Right forelimb (tissue), 1 donor: ENCODE results near the gene SLC22A5.
"Not testable (repeated sequence)": the region's sequence is repeated elsewhere in the genome, so short reads cannot be mapped to it uniquely, and the experiment has no call there.

ENCODE experiments used
- DNase-seq: peaks from one replicate; pipeline ENCODE4 v3.0.0-alpha.2; 2018

SLC22A5 gene

DNA sequence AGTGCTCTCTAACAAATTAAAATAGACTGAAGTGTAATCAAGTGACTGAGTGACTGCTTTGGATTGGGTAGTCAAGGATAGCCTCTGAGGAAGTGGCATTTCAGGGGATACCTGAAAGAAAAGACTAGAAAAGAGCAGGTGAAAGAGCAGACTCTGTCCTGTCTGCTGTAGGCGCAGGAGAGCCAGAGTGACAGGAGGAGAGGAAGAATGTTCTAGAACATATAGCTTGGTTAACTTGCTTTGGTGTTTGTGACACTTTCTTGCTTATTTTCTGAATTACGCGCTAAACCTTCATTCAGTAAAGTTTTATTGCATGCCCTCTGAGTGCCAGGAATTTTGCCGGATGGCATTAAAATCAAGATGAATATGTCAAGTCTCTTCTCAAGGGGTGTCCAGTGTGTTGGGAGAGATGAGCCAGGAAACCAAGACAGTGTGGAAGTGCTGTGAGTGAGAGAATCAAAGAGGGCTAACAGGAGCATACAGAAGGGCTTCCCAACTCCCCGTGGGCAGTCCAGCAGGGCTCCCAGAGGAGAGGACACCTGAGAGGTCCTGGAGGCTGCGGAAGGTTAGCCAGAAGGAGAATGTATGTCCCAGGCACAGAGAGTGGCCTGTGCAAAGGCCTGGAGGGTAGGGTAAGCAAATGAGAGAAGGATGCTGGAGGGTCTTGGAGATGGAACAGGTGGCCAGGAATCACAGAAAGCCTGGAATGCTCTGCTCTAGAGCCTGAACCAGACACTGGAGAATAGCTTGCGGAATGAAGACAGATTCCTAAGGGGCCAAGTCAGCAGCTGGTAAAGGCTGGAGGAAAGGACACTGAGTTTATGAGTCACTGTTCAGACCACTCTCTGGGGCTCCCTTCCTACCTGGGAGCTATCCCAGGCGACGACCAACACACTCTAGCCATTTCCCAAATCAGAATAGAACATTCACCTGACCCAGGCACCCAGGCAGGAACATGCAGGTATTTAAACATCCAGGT, 59.3 kb downstream of the SLC22A5 start:
- DNase-seq = no peak

DNA sequence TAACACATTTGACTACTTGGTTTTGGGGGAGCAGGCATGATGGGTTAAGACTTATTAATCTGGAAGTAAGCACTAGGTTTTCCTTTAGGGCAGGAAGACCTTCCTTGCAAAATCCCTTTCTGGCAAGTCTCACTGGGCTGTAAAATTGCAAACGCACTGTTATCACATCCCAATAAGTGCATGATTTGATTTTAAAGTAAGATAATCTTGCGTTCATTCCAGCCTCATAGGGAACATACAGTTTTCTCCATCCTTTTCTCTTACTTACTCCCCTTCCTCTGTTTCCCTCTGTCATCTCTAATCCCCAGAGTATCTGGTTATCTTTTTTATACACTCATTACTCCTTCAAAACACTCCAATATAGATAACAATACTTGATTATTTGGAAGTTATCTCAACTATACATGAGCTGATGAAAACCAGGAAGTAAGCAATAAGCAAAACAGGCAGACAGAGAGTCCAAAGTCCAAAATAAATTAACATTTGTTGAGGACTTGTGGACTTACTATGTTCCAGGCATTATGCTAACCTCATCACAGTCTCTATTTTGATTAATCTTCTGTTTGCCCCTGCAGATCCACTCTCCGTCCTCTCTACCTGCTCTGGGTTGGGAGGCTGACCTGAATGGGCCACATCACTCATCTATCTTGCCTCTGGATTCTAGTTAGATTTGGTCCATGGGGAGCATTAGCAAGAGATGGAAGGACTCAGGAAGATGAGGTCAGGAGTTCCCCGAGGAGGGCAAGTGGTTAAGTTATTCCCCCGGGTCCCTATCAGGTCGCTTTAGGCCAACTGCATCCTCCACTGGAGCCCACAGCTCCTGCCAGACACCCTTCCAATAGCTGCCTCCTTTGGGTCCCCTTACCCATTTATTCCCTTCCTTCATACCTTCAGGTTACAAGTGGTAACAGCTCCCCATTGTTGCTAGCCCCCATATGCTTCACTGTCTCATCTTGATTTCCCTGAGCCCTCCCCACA, 60.2 kb downstream of the SLC22A5 start:
- no peak for DNase-seq

DNA sequence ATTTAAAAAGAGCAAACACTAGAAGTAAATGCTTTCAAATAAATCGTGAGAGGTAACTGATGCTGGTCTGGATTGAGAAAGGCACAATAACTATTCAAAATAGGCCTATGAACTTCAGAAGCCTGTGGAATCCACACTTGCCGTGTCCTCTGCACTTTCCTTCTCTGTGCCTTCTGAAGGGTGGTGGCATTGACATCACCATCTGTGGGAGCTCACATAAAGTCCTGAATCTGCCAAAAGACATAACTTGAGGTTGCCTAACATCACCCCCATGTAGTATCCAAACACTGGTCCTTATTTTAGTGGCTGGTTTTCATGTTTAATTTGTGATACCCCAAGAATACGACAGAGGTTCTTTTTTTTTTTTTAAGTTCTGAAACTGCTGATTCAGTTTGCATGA, 61.2 kb downstream of the SLC22A5 start:
- no peak for DNase-seq

DNA sequence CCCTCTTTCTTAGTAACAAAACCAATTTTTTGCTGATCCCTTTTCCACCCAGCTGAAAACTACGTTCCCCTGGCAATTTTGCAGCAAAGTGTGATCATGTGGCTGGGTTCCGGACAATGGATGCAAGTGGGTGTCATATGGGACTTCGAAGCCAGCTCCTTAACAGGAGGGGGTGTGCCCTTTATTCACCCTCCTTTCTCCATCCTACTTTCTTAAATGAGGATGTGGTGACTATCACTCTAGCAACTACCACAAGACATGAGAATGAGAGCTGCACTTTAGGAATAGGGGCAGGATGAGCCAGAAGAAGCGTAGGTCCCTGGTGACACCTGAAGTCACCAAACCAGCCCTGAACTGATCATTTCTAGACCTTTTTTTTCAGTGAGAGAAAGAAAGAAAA, 62.1 kb downstream of the SLC22A5 start:
- DNase-seq = no peak

DNA sequence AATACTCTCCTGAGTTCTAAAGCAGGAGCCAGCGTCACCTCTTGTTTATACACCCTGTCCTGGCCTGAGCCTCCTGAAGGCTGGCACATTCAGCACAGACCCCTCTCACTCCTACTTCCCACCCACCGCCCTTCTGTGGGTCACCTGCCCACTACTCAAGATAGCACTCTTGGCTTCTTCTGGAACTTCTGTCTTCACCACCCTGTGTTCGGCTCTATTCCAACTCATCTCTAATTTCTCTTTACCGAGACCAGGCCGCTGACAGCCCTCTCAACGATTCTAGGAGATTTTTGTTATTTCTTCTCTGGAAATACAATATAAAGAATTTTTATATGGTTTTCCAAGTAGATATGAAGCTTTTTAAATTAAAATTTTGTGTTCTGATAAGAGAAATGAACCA, 63.6 kb downstream of the SLC22A5 start:
- no peak for DNase-seq

DNA sequence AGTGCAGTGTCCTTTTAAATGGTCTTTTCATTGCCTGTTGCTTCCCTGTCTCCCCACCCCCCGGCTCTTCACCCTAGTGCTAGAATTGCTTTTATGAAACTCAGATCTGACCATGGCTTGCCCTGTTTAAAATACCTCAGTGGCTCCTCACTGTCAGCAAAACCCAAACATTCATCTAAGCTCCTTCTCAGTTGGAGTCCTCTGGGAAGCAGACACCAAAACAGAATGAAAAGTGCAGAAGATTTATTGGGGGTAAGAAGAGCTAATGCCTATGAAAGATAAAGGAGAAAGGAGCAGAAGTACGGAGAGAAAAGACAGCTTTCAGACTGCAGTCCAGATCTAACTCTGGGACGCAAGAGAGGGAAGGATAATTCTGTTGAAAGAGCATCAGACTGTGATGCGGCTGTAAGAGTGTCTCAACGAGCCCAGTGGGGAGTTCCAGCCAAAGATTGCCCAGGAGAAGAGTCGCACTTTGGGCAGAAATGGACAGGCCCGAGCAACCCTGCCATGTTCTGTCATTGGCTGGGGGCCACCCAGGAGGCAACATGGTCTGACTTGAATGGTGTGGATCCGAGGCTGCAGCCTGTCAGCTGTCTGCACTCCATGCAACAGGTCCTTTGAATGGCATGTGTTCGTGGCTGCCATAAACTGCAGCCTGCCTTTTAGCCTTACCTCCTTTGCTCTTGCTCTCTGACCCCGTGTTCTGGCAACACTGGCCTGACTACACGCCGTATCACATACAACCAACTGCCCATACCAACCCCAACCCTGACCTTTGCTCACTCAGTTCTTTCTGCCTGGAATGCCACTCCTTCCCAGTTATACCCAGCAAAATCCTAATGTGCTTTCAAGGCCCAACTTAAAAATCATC, 65.1 kb downstream of the SLC22A5 start:
- no peak for DNase-seq

DNA sequence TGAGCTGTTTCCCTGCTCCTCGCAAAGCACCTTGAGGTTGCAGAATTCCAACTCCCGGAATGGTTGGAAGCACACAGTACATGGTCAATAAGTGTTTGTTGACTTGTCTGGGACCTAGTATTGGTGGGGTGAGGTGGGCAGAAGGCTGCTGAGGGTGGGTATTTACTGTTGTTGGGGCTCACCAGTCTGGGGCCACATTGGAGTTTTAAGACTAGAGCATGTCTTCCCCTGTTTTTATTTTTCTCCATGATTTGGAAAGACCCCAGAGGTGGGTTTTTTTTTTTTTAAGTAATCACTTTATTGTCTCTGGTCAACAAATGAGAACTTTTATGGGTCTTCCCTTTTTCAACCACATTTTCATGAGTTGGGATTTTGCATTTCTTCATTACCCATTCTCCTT, 65.9 kb downstream of the SLC22A5 start:
- no peak for DNase-seq

DNA sequence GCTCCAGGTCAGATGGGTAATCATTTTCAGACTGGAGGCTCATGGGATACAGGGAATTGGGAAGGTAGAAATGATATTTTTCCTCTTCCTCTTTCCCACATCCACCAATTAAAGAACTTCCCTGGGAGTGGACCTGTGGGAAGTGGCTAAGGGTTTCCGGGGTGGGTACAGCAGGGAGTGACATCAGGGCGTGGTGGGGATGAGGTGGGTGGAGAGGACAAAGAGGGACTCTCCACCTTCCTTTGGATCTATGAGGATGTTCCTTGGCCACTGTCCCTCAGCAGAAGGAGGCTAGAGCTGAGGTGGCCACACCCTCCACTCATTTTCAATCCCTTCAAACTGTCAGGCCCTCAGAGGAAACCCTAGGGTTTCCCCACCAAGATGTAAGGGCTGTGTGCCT, 66.4 kb downstream of the SLC22A5 start:
- DNase-seq = no peak

DNA sequence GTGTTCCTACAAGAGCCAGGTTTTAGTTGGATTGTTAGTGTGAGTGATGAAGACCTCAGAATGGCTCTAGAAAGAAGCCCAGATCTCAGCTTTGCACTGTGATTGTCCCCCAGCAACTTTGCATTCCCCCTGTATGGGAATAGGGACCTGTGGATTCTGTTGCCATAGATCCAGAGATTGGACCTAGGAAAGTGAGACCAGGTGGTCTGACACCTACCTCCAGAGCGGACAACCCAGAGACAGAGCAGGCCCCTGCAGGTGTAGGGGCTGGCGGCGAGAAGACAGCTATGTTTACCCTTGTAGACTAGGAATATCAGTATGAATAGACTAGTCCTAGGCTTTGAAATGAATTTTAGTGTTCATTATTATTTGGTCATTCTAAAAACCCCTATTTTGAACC, 67.4 kb downstream of the SLC22A5 start:
- no peak for DNase-seq

DNA sequence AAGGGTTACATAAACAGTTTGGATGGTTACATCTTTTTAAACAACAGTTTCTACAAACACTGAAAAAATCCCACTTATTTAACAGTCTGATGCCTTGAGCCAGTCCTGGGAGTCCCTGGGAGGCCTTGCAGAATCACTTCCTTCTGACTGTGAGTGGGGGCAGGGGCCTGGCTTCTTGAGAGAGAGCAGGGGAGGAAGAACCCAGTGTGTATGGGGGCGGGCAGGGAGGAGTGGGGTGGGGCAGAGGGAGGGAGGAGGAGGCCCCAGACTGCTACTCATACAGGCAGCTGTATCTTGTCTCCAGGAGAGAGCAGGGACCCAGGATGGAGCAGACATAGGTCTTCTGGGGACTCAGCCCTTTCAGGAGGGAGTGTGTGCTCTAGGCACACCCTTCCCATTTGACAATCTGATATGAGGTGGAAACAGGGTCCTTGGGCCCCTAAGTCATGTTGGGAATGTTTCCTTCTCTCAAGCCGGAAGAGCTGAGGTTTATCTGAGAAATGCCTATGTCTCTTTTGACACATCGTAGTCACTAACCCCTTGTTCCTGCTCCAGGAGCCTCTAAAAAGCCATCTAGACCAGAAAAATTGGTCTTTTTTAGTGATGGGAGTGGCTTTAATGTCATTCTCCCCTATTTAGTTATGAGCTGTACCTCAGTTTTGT, 68.2 kb downstream of the SLC22A5 start:
- peak; percentile 74 for DNase-seq

DNA sequence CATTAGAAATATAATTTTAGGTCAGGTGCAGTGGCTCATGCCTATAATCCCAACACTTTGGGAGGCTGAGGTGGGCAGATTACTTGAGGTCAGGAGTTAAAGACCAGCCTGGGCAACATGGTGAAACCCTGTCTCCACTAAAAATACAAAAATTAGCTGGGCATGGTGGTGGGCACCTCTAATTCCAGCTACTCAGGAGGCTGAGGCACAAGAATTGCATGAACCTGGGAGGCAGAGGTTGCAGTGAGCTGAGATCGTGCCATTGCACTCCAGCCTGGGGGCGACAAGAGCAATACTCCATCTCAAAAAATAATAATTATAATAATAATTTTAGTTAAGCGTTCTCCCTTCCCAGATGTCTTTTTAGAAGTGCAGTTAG, 68.7 kb downstream of the SLC22A5 start:
- DNase-seq = not testable (repeated sequence)

DNA sequence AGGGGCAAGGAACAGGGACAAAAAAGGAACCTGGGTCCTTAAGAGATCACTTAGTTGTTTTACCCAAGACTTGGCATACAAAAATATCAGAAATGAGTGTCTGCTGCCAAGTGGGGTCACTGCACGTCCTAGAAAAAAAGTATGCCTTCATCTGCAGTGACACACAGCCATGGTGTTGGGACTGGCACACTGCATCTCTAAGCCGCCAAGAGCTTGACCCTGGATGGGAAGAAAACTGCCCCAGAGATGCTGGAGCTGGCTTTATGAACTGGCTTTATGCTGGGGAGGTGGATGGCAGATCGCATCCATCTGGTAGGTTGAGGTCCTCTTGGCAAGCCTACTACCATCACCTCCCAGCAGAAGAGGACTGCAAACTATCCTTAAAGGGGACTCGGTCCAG, 69.4 kb downstream of the SLC22A5 start:
- no peak for DNase-seq

DNA sequence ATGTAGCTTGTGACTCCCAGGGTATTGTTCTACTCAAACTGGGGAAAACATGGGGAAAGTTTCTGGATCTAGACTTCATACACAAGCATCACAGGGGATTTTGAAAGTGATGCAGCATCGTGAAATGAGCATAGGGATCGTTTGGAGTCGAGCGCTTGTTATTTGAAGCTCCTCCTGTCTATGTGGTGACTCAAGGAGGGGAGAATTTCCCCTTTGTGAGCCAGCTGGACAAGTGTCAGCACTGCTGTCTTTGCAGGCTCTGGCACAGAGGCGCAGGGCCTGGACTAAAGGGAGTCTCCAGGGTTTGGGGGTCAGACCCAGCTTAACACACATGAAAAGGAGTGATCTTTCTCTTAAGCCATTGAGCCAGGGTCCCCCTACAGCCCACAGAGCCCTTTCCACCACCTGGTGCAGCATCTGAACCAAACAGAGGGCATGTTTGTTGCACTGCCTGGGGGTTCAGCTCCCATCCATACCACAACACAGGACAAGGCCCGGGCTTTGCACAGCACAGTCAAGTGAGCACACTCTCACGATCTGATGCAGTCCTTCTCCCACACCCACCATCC, 70.1 kb downstream of the SLC22A5 start:
- peak; percentile 83 for DNase-seq

DNA sequence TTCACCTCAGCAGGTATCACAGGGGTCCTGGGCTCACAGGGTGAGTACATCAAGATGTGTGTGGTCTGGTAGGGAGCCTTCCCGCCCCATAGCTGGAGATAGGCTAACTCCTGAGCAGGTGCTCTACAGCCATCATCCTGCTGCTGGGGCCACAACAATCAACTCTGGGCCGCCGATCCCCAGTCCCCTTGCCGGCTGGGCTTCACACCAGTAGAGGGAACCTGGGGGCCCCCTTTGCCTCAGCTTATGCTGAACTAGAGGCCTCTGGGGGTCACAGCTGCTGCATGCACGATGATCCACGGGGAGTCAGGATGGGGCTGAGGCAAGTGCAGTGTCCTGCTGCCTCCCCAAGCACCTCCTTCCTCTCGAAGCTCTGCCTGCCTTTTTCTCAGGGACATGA, 74.6 kb downstream of the SLC22A5 start:
- DNase-seq = no peak
